A204.1 (cell line): ENCODE measurements around the gene S100A12.

Experiments
- FAIRE-seq: peaks from 2 replicates; lab custom pipeline; 2012; peaks lifted over from hg19 to GRCh38; lab: Jason Lieb, UNC

The S100A12 gene

GRCh38 chr1:153397051-153397923 lies 21.9 kb upstream of the S100A12 start:
- FAIRE-seq = no peak

- FAIRE-seq = no peak
Observed at GRCh38 chr1:153396461-153396860, 21.0 kb upstream of the S100A12 start.

- FAIRE-seq = no peak
Observed at GRCh38 chr1:153395776-153396175, 20.4 kb upstream of the S100A12 start.

GRCh38 chr1:153395136-153395685 lies 19.8 kb upstream of the S100A12 start:
- no peak for FAIRE-seq

- FAIRE-seq = no peak
Observed at GRCh38 chr1:153394391-153394790, 19.0 kb upstream of the S100A12 start.

- FAIRE-seq = no peak
Observed at GRCh38 chr1:153393926-153394325, 18.5 kb upstream of the S100A12 start.

GRCh38 chr1:153392822-153393221 lies 17.4 kb upstream of the S100A12 start:
- FAIRE-seq = no peak

GRCh38 chr1:153392258-153392657 lies 16.8 kb upstream of the S100A12 start:
- FAIRE-seq = no peak

GRCh38 chr1:153390938-153391710 lies 15.7 kb upstream of the S100A12 start, which contains the start of gene S100A8:
Gene S100A8 (minus strand): TSS chr1:153391073. CDS start chr1:153390535, 538 bp downstream.
- no peak for FAIRE-seq

GRCh38 chr1:153389973-153390879 lies 14.8 kb upstream of the S100A12 start:
- no peak for FAIRE-seq

- FAIRE-seq = no peak
Observed at GRCh38 chr1:153389401-153389800, 14.0 kb upstream of the S100A12 start.

- no peak for FAIRE-seq
Observed at GRCh38 chr1:153387785-153388184, 12.4 kb upstream of the S100A12 start.

GRCh38 chr1:153387001-153387400 lies 11.6 kb upstream of the S100A12 start:
- no peak for FAIRE-seq

GRCh38 chr1:153386500-153386901 lies 11.1 kb upstream of the S100A12 start:
- no peak for FAIRE-seq

GRCh38 chr1:153384958-153385580 lies 9.6 kb upstream of the S100A12 start:
- no peak for FAIRE-seq

- FAIRE-seq = no peak
Observed at GRCh38 chr1:153380711-153381110, 5.3 kb upstream of the S100A12 start.

- FAIRE-seq = no peak
Observed at GRCh38 chr1:153379591-153379990, 4.2 kb upstream of the S100A12 start.

- FAIRE-seq = no peak
Observed at GRCh38 chr1:153374071-153374470, 1.4 kb downstream of the S100A12 start.

- FAIRE-seq = no peak
Observed at GRCh38 chr1:153372571-153372970, 2.9 kb downstream of the S100A12 start.

- FAIRE-seq = no peak
Observed at GRCh38 chr1:153371231-153371630, 4.2 kb downstream of the S100A12 start.

- FAIRE-seq = no peak
Observed at GRCh38 chr1:153370146-153370545, 5.3 kb downstream of the S100A12 start.
